GM13977 (cell line): ENCODE data around the gene WTAP.
"Not testable (repeated sequence)": the region's sequence is repeated elsewhere in the genome, so short reads cannot be mapped to it uniquely, and the experiment has no call there.

Experiments
- DNase-seq: peaks from one replicate; pipeline ENCODE4 v3.0.0; 2012; ENCODE audit warnings: low spot score
- in situ Hi-C: fragments of 300-500 bp; cut with MboI; formaldehyde crosslinking; loops from one replicate; pipeline ENCODE4 v1.12.0; 2022; ENCODE audit warnings: low sequenced_read_pairs, low pct_unique_long_range_greater_than_20kb, mixed read lengths, inconsistent platforms; ENCODE audit not compliant: unreplicated experiment
- TF ChIP-seq, protein P1 (sequence below): IDR thresholded peaks from 2 replicates; pipeline ENCODE4 v1.5.1; 2012; ENCODE audit warnings: mild to moderate bottlenecking, control low read depth; ENCODE audit not compliant: insufficient read depth; ENCODE audit errors: extremely low read depth, missing control alignments

Gene WTAP

DNA sequence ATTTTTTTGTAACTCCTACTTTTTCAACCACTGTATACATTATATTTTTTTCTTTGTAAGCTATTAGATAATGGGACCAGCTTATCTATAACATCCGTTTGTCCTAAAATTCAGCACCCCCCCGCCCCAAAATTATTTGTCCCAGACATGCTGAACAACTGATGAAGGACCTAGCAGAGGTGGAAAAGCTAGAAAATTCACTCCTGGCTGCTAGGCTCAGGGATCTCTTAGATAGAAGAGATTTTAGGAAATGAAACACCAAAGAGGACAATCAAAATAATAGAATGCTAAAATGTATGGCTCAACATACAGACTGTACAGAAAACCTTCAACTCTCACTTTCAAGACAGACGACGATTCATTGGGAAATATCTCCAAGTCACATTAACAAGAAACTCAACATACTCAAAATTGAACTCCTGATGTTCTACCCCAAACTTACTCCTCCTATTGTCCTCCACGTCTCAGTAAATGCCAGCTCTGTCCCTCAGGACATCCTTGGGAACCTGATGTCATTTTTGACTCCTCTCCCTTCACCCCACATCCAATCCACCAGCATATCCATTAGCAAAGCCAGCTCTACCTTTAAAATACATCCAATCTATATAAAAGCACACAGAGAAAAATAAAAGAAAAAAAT, 38.9 kb upstream of the WTAP start:
- in situ Hi-C loops, result no loop called here
- no peak for DNase-seq
- TF ChIP-seq, protein P1, sequence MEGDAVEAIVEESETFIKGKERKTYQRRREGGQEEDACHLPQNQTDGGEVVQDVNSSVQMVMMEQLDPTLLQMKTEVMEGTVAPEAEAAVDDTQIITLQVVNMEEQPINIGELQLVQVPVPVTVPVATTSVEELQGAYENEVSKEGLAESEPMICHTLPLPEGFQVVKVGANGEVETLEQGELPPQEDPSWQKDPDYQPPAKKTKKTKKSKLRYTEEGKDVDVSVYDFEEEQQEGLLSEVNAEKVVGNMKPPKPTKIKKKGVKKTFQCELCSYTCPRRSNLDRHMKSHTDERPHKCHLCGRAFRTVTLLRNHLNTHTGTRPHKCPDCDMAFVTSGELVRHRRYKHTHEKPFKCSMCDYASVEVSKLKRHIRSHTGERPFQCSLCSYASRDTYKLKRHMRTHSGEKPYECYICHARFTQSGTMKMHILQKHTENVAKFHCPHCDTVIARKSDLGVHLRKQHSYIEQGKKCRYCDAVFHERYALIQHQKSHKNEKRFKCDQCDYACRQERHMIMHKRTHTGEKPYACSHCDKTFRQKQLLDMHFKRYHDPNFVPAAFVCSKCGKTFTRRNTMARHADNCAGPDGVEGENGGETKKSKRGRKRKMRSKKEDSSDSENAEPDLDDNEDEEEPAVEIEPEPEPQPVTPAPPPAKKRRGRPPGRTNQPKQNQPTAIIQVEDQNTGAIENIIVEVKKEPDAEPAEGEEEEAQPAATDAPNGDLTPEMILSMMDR, result no peak

DNA sequence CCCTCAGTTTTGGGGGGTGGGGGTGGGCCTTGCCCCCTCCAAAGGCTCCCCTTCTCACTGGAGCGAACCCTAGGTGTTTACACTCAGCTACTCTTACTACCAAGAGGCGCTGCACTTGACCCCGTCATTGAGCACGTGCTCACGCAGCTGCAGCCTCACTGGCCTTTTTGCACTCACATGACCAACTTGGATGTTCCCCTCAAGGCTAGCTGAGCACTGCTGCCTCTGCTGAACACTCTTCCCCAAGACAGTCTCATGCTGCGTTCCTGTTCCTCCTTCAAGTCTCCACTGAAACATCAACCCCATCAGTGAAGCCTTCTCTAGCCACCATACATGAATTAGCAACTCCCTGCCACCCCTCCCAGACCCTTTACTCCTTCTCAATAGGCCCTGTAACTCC, 38.3 kb upstream of the WTAP start:
- no peak for DNase-seq
- in situ Hi-C loops, result no loop called here
- TF ChIP-seq, protein P1, result no peak

DNA sequence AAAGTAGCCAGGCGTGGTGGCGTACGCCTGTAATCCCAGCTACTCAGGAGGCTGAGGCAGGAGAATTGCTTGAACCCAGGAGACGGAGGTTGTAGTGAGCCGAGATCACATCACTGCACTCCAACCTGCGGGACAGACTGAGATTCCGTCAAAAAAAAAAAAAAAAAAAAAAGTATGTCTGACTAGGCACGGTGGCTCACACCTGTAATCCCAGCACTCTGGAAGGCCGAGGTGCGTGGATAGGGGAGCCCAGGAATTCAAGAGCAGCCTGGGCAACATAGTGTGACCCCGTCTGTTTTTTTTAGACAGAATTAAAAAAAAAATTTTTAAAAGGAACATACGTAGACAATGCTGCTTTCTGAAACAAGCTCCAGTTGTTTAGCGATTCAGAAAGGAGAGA, 37.2 kb upstream of the WTAP start:
- in situ Hi-C loops, DNase-seq: not testable (repeated sequence)

DNA sequence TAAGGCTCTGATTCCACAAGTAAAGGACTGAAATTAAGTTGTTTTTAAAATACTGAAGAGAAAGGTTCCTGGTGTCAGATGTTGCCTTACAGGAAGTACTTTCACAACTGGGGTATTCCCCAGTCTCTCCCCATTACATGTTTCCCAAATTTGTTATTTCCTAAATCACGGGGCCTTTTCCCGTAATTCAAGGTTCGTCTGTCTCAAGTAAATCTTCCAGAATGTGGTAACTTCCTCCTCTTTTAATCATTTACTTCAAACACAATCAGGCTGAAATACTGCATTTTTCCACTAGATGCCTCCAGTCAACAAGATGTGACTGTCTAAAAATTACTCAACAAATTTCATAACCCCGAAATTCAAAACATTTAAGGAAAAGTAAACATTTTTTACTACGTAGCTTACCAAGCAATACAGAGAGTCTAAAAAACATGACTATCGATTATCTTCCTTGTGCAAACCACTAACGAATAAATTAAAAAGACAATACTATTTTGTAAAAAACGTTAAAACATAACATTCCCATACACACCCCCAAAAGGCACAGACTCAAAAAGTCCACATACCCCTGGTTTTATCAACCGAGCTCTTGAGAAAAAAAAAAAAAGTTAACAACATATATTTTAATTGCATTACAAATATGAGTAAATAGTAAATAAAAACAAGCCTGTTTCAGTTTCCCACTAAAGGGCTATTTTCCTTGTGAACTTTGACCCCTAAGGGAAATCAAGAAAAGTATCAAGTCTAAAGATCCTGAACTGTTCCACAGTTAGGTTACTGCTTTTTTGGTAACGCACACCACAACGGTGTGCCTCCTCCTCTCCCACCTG, 36.0 kb upstream of the WTAP start:
- peak; percentile 65 for DNase-seq
- in situ Hi-C loops, result no loop called here
- TF ChIP-seq, protein P1, result peak; percentile 71

DNA sequence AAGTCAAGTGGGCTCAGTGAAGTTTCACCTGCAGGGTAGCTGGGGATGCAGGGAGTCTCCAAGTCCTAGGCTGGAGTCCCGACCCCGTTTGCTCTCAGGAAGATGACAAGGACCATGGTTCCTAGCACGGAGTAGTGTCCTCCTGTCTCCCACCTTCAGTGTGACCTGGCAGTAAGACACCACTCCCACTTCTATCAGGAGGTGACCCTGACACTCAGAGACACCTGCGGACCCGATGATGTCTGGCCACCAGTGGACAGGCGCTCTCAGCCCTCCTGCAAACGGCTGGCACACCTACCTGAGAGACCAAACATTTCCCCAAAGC, 35.4 kb upstream of the WTAP start:
- no peak for DNase-seq
- in situ Hi-C loops, result no loop called here
- TF ChIP-seq, protein P1, result no peak

DNA sequence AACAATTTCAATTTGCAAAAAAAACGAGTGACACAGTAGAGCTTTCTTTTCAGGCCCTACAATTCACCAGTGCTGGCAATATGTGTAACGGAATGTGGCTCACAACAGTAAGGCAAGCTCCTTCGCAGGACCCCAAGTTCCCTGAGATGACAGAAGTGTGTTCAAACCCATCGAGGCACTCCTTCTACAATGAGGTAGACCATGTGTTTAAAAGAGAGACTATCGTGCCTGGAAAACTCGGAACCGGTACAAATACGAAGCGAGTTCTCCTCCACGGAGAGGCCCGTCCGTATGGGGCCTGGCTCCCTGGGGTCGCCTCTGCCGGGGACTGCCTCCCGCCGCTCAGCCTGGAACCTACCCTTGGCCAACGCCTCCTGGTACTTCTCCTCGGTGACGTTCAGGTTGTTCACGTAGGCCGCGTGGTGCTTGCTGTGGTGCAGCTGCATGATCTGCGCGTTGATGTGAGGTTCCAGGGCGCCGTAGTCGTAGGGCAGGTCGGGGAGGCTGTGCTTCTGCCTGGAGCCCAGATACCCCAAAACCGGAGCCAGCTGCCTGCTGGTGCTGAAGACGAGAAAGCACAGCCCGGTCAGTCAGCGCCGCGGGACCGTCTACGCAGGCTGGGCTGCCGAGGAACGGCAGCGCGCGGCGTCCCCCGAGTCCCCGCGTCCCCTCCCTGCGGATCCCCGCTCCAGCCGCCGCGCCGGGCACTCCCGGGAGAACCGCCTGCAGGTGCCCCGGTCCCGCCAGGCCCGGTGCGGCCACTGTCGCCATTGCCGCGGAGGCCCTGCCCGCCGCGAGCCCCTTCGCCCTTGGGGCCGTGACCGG, 34.8 kb upstream of the WTAP start:
- DNase-seq, result peak; percentile 73
- in situ Hi-C loops, result no loop called here
- TF ChIP-seq, protein P1, result no peak
